NCI-H1417 treated with DMSO at 0.1 percent for 48 hours (cell line): ENCODE results near the gene OR8G1.
"Not testable (repeated sequence)": the region's sequence is repeated elsewhere in the genome, so short reads cannot be mapped to it uniquely, and the experiment has no call there.

Experiments used
- DNase-seq: peaks from one replicate; lab custom pipeline; 2025; lab: John Stamatoyannopoulos, UW

The OR8G1 gene, protein sequence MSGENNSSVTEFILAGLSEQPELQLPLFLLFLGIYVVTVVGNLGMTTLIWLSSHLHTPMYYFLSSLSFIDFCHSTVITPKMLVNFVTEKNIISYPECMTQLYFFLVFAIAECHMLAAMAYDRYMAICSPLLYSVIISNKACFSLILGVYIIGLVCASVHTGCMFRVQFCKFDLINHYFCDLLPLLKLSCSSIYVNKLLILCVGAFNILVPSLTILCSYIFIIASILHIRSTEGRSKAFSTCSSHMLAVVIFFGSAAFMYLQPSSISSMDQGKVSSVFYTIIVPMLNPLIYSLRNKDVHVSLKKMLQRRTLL

GRCh38 chr11:124240621-124241397, at the start of gene OR8G1:
Gene OR8G1 (plus strand): TSS chr11:124241095. CDS start chr11:124249676, 8,581 bp downstream.
- no peak for DNase-seq

- no peak for DNase-seq
Observed at GRCh38 chr11:124193221-124194010, 47.5 kb upstream of the OR8G1 start.

DNA sequence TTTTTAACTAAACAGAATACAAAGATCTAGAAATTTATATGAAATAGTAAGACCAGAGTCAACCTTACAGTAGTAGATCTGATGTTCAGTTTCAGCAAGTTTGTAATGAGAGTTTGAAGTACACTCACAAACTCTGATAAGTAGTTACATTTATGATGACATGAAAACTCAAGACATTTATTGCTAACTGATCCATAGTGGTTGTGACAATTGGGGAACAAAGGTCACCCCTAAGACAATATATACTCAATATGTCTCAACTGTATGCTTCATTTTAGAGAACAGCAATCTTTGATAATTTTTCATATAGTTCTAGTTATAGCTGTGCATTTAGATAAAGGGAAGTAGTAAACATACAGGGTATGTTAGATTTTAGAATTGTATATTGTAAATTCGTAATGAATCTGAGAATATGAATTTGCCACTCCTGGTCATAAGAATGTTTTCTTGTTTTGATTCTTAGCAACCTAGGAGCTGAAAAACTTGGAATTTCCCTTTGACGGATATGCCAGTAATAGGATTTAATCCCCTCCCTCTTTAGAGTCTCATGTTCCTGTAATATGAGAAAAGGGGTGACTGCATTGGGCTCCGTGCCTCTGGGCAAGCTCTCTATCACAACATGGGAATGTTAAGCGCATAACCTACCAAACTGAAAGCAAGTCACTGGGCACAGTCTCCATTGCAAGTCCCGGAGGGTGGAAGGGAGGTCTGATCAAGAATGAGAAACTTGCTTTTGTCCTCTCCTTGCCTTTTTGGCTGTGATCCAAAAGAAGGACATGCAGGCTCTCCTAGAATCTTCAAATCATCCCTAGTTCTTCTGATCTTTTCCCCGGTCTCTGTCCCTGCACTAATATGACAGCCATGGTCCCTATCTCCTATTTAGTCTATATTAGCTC, 46.4 kb upstream of the OR8G1 start:
- DNase-seq: no peak

- no peak for DNase-seq
Observed at GRCh38 chr11:124195189-124195734, 45.6 kb upstream of the OR8G1 start.

- no peak for DNase-seq
Observed at GRCh38 chr11:124197999-124198398, 42.9 kb upstream of the OR8G1 start.

DNA sequence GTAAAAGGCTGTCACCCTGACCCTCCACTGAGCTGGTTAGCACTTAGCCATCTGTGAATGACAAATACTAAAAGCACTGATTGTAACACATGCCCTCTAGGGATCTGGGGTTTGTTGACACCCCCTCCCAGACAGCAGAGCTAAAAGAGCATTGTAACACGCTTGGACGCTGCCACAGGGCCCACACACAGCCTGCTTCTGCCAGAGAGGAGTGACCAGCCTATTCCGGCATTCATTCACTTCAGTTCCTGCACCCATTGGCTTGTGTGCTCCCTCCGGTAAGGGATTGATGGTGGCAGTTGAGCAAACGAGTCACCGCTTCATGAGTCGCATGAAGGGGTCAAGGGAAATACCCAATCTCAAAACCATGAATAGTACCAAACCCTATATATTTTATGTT, 42.0 kb upstream of the OR8G1 start:
- DNase-seq: no peak

- DNase-seq: no peak
Observed at GRCh38 chr11:124199702-124200101, 41.2 kb upstream of the OR8G1 start.

GRCh38 chr11:124200671-124201070, 40.2 kb upstream of the OR8G1 start:
- no peak for DNase-seq

GRCh38 chr11:124202951-124203350, 37.9 kb upstream of the OR8G1 start:
- DNase-seq: no peak

DNA sequence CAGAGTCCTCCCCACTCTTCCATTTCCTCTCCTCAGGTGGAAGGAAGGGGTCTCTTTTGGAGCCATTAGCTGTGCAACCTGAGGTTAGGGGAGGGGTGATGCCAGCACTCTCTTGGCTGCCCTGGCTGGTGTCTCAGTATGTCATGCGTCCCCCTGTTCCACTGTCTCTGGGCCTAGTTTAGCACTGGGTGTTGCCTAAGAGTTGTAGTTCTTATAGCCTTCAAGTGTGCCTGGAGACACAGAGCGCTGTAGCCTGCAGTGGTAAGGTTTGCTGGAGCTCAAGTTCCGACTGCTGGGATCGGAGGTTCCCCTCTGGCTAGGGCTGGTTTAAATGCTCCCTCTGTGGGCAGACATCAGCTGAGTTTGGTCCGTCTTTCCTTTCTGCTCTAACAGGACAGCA, 36.9 kb upstream of the OR8G1 start:
- no peak for DNase-seq

GRCh38 chr11:124207102-124207792, 33.6 kb upstream of the OR8G1 start:
- DNase-seq: no peak

- DNase-seq: no peak
Observed at GRCh38 chr11:124209824-124210357, 31.0 kb upstream of the OR8G1 start.

- no peak for DNase-seq
Observed at GRCh38 chr11:124210421-124210820, 30.5 kb upstream of the OR8G1 start.

DNA sequence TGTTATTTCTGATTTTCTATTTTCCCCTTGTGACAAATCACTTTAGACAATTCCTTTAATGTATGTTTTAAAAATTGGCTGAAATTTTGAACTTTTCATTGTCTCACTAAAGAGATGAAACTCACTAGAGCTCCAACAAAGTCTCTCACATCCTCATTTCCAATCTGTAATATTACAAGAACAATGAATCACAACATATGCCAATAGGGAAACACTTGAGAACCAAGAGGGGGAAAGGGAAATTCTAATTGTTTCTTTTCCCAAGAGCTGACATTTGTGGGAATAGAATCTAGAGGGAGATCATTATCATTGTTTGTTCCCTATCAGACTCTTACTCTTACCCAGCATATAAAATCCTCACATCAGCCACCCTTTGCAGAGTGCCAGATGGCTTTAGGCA, 29.6 kb upstream of the OR8G1 start:
- DNase-seq: no peak

DNA sequence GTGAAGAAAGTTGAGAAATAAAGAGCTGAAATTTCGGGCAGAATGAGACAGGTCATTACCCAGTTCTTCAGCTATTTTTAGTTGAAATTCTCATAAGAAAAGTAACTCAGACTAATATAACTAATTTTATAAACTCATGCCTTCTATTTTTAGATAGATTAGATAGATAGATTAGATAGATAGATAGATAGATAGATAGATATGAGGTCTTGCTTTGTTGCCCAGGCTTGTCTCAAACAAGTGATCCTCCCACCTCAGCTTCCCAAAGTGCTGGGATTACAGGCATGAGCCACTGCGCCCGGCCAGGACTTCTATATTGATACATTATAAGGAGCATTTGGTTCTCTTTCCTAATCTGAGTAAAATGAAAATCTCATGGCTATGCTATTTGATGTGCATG, 26.9 kb upstream of the OR8G1 start:
- no peak for DNase-seq

GRCh38 chr11:124219126-124219525, 21.8 kb upstream of the OR8G1 start:
- no peak for DNase-seq

DNA sequence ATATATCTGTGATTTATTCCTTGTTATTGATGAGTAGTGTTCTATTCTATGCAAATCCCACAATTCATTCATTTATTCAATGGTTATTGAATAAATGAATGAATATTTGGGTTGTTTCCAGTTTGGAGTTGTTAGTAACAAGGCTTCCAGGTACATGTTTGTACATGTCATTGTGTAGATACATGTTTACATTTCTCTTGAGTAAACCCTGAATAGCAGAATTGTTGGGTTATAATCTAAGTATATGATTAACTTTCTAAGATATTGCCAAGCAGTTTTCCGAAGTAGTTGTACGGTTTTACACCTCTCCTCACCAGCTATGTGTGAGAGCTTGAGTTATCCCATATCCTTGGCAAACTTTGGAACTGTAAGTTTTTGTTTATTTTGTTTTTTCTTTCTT, 18.5 kb upstream of the OR8G1 start:
- DNase-seq: no peak

- not testable (repeated sequence) for DNase-seq
Observed at GRCh38 chr11:124224618-124225423, 16.1 kb upstream of the OR8G1 start.

GRCh38 chr11:124225471-124225870, 15.4 kb upstream of the OR8G1 start:
- DNase-seq: no peak

DNA sequence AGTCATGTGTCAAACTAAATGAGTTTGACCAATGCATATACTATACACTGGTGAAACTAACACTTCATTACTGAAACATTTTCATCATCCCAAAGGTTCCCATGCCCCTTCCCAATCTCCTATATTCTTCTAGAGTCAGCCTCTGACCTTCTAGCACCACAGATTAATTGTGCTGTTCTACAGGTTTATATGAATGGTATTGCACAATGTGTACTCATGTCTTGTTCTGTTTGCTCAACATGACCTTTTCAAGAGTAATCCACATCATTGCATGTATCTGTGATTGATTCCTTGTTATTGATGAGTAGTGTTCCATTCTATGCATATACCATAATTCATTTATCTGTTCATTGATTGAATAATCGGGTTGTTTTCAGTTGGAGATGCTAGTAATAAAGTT, 7.5 kb upstream of the OR8G1 start:
- DNase-seq: no peak
